Nephron (organoid): Measurements from ENCODE around the gene NT5DC2.

Source experiments
- H3K27ac Mint-ChIP-seq, 3 experiments: 2 replicates each; pipeline ENCODE4 v1.8.0; 2020; ENCODE audit warnings: mixed read lengths in 3 of 3, mild to moderate bottlenecking in 2 of 3, moderate library complexity in 1 of 3
- H3K27me3 Mint-ChIP-seq: 2 replicates; pipeline ENCODE4 v1.8.0; 2021; ENCODE audit warnings: low read depth, mild to moderate bottlenecking, moderate library complexity, mixed read lengths
- H3K36me3 Mint-ChIP-seq: 2 replicates; pipeline ENCODE4 v1.8.0; 2020; ENCODE audit warnings: low read depth, mixed read lengths
- H3K4me1 Mint-ChIP-seq: 2 replicates; pipeline ENCODE4 v1.8.0; 2020; ENCODE audit warnings: mixed read lengths
- H3K4me3 Mint-ChIP-seq, 3 experiments: 2 replicates each; pipeline ENCODE4 v1.8.0; 2020; ENCODE audit warnings: mild to moderate bottlenecking in 3 of 3, mixed read lengths in 3 of 3, moderate library complexity in 2 of 3
- H3K9me3 Mint-ChIP-seq: 2 replicates; pipeline ENCODE4 v1.8.0; 2020; ENCODE audit warnings: mixed read lengths
- CTCF ChIP-seq, 3 experiments: fragments of 200-600 bp; sonication (generic); IDR thresholded peaks; one replicate each; pipeline ENCODE4 v1.5.0; 2021; ENCODE audit warnings: antibody characterized with exemption in 3 of 3; ENCODE audit not compliant: unreplicated experiment in 3 of 3

NT5DC2 gene

GRCh38 chr3:52533623-52534280, at the start of gene NT5DC2:
NT5DC2 (minus strand) TSS chr3:52533857; CDS start chr3:52533737, 120 bp downstream.
- no peak for TF ChIP-seq CTCF (IDR thresholded peaks at IDR 0.05; ENCODE audit: unreplicated experiment in 3 of 3)
- Mint-ChIP-seq H3K4me3 (peak within 1 kb of the TSS; percentile 97 to 100 (median 97)), H3K9me3 (no peaks in the 10 kb centered on the region), H3K4me1 (peaks cover 45% of the 10 kb centered on the region), H3K27me3 (peaks cover 4% of the 10 kb centered on the region), H3K27ac (peak within 1 kb of the TSS; percentile 81 to 96 (median 88)), H3K36me3 (peaks cover 11% of the 10 kb centered on the region)

GRCh38 chr3:52574056-52574965, 40.7 kb upstream of the NT5DC2 start:
- Mint-ChIP-seq H3K4me3 (no peak overlapping the region), H3K27ac (no peak overlapping the region), H3K27me3 (no peaks in the 10 kb centered on the region), H3K4me1 (no peaks in the 10 kb centered on the region), H3K36me3 (peaks cover 70% of the 10 kb centered on the region), H3K9me3 (no peaks in the 10 kb centered on the region)
- no peak for TF ChIP-seq CTCF (IDR thresholded peaks at IDR 0.05; ENCODE audit: unreplicated experiment in 3 of 3)

- H3K4me3 Mint-ChIP-seq = no peak overlapping the region
- no peaks in the 10 kb centered on the region for H3K9me3 Mint-ChIP-seq
- H3K4me1 Mint-ChIP-seq = no peaks in the 10 kb centered on the region
- no peaks in the 10 kb centered on the region for H3K27me3 Mint-ChIP-seq
- no peak for TF ChIP-seq CTCF (IDR thresholded peaks at IDR 0.05; ENCODE audit: unreplicated experiment in 3 of 3)
- peaks cover 63% of the 10 kb centered on the region for H3K36me3 Mint-ChIP-seq
- no peak overlapping the region for H3K27ac Mint-ChIP-seq
These were observed 38.6 kb upstream of the NT5DC2 start for GRCh38 chr3:52572221-52572620.

GRCh38 chr3:52570076-52570475, 36.4 kb upstream of the NT5DC2 start:
- Mint-ChIP-seq H3K27me3 (no peaks in the 10 kb centered on the region), H3K27ac (no peak overlapping the region), H3K36me3 (peaks cover 52% of the 10 kb centered on the region), H3K4me3 (no peak overlapping the region), H3K4me1 (no peaks in the 10 kb centered on the region), H3K9me3 (no peaks in the 10 kb centered on the region)
- no peak for TF ChIP-seq CTCF (IDR thresholded peaks at IDR 0.05; ENCODE audit: unreplicated experiment in 3 of 3)

GRCh38 chr3:52568069-52568468, 34.4 kb upstream of the NT5DC2 start:
- Mint-ChIP-seq H3K4me3 (no peak overlapping the region), H3K36me3 (peaks cover 45% of the 10 kb centered on the region), H3K9me3 (no peaks in the 10 kb centered on the region), H3K4me1 (no peaks in the 10 kb centered on the region), H3K27ac (no peak overlapping the region), H3K27me3 (no peaks in the 10 kb centered on the region)
- no peak for TF ChIP-seq CTCF (IDR thresholded peaks at IDR 0.05; ENCODE audit: unreplicated experiment in 3 of 3)
